Inflammatory macrophage treated with lipopolysaccharide for 4 hours (primary cell): ENCODE results near the gene UBB.
A peak's percentile ranks its signal among the peaks of the same experiment; 100 is the strongest.

Experiments
- DNase-seq: peaks from one replicate; pipeline ENCODE4 v3.0.0-alpha.2; 2020

The UBB gene

GRCh38 chr17:16380640-16381495 is at the start of gene UBB:
Gene UBB (plus strand): TSS chr17:16381091. CDS start chr17:16381908, 817 bp downstream.
- peak; percentile 97 for DNase-seq

GRCh38 chr17:16338391-16338790 is 42.5 kb upstream of the UBB start:
- DNase-seq: no peak

GRCh38 chr17:16339402-16339801 is 41.5 kb upstream of the UBB start:
- no peak for DNase-seq

GRCh38 chr17:16339959-16340358 is 40.9 kb upstream of the UBB start:
- no peak for DNase-seq

- no peak for DNase-seq
Observed at GRCh38 chr17:16342979-16343378, 37.9 kb upstream of the UBB start.

- no peak for DNase-seq
Observed at GRCh38 chr17:16343569-16343968, 37.3 kb upstream of the UBB start.

- no peak for DNase-seq
Observed at GRCh38 chr17:16345565-16345964, 35.3 kb upstream of the UBB start.

GRCh38 chr17:16346721-16347271 is 34.1 kb upstream of the UBB start:
- no peak for DNase-seq

- no peak for DNase-seq
Observed at GRCh38 chr17:16348586-16348985, 32.3 kb upstream of the UBB start.

GRCh38 chr17:16349431-16349830 is 31.5 kb upstream of the UBB start:
- DNase-seq: no peak

GRCh38 chr17:16351831-16352230 is 29.1 kb upstream of the UBB start:
- DNase-seq: no peak

- no peak for DNase-seq
Observed at GRCh38 chr17:16352303-16352666, 28.6 kb upstream of the UBB start.

- DNase-seq: no peak
Observed at GRCh38 chr17:16352667-16353316, 28.1 kb upstream of the UBB start.

GRCh38 chr17:16353317-16354174 is 27.3 kb upstream of the UBB start, which contains the start of gene CENPV:
Gene CENPV (minus strand): TSS chr17:16353469. CDS start chr17:16353436, 33 bp downstream.
- DNase-seq: peak; percentile 50

GRCh38 chr17:16354585-16354984 is 26.3 kb upstream of the UBB start:
- DNase-seq: no peak

- DNase-seq: no peak
Observed at GRCh38 chr17:16358394-16358793, 22.5 kb upstream of the UBB start.

GRCh38 chr17:16361874-16362273 is 19.0 kb upstream of the UBB start:
- no peak for DNase-seq

- DNase-seq: peak; percentile 74
Observed at GRCh38 chr17:16363749-16364536, 16.9 kb upstream of the UBB start.

GRCh38 chr17:16364625-16365024 is 16.3 kb upstream of the UBB start:
- no peak for DNase-seq

- DNase-seq: peak; percentile 77
Observed at GRCh38 chr17:16371742-16372141, 9.1 kb upstream of the UBB start.

- DNase-seq: peak; percentile 79
Observed at GRCh38 chr17:16374146-16374938, 6.5 kb upstream of the UBB start.
